WERI-Rb-1 (cell line): ENCODE data around the gene TMEM126B.
A peak's percentile ranks its signal among the peaks of the same experiment; 100 is the strongest.
"Not testable (repeated sequence)": the region's sequence is repeated elsewhere in the genome, so short reads cannot be mapped to it uniquely, and the experiment has no call there.

Experiments used
- DNase-seq: peaks from one replicate; pipeline ENCODE4 v3.0.0-alpha.2; 2020
- H3K27ac ChIP-seq: fragments of 250-450 bp; sonication (Bioruptor Pico); 2 replicates; pipeline ENCODE4 v1.5.1; 2020; ENCODE audit warnings: mild to moderate bottlenecking, moderate library complexity
- H3K27me3 ChIP-seq: fragments of 250-450 bp; sonication (Bioruptor Pico); 2 replicates; pipeline ENCODE4 v1.5.1; 2021; ENCODE audit warnings: mild to moderate bottlenecking, low read depth, moderate library complexity; ENCODE audit not compliant: insufficient read depth, severe bottlenecking
- H3K36me3 ChIP-seq: fragments of 250-450 bp; sonication (Bioruptor Pico); 2 replicates; pipeline ENCODE4 v1.5.1; 2020; ENCODE audit warnings: mild to moderate bottlenecking, moderate library complexity
- H3K4me3 ChIP-seq: 2 replicates; pipeline ENCODE4 v1.5.1; 2011; ENCODE audit warnings: low read depth, mild to moderate bottlenecking, control low read depth, low read length
- H3K9me3 ChIP-seq: fragments of 250-450 bp; sonication (Bioruptor Pico); 2 replicates; pipeline ENCODE4 v1.5.1; 2021; ENCODE audit warnings: mild to moderate bottlenecking, moderate library complexity; ENCODE audit not compliant: severe bottlenecking
- CTCF ChIP-seq: IDR thresholded peaks from 2 replicates; pipeline ENCODE4 v1.5.1; 2011; ENCODE audit warnings: low read depth, mild to moderate bottlenecking, control low read depth, inconsistent platforms, low read length

The TMEM126B gene

GRCh38 chr11:85663753-85664614 is 35.6 kb downstream of the TMEM126B start:
- Histone ChIP-seq H3K27me3 (no peaks in the 10 kb centered on the region), H3K9me3 (no peaks in the 10 kb centered on the region), H3K36me3 (peaks cover 56% of the 10 kb centered on the region), H3K27ac (peak overlapping the region; percentile 97), H3K4me3 (peak overlapping the region; percentile 99)
- TF ChIP-seq CTCF: peak; percentile 59
- DNase-seq: peak; percentile 80

GRCh38 chr11:85664615-85665481 is 36.5 kb downstream of the TMEM126B start, which contains the start of gene CREBZF:
CREBZF (minus strand) TSS chr11:85665129; CDS start chr11:85664875, 254 bp downstream.
- Histone ChIP-seq H3K36me3 (peaks cover 47% of the 10 kb centered on the region), H3K4me3 (peak within 1 kb of the TSS; percentile 99), H3K27ac (peak within 1 kb of the TSS; percentile 97), H3K27me3 (no peaks in the 10 kb centered on the region), H3K9me3 (no peaks in the 10 kb centered on the region)
- no peak for TF ChIP-seq CTCF
- peak; percentile 97 for DNase-seq

- H3K27ac ChIP-seq: no peak overlapping the region
- H3K36me3 ChIP-seq: peaks cover 38% of the 10 kb centered on the region
- no peak for TF ChIP-seq CTCF
- H3K9me3 ChIP-seq: no peaks in the 10 kb centered on the region
- no peaks in the 10 kb centered on the region for H3K27me3 ChIP-seq
- no peak for DNase-seq
- H3K4me3 ChIP-seq: no peak overlapping the region; the same call in 1 of the 2 replicates
Measured at GRCh38 chr11:85665733-85666132, 37.3 kb downstream of the TMEM126B start.

GRCh38 chr11:85666687-85667086 is 38.3 kb downstream of the TMEM126B start:
- no peak for DNase-seq
- TF ChIP-seq CTCF: no peak
- no peak overlapping the region for H3K4me3 ChIP-seq
- no peak overlapping the region for H3K27ac ChIP-seq
- H3K36me3 ChIP-seq: peaks cover 29% of the 10 kb centered on the region
- H3K27me3 ChIP-seq: no peaks in the 10 kb centered on the region
- H3K9me3 ChIP-seq: peaks cover 2% of the 10 kb centered on the region

- peaks cover 2% of the 10 kb centered on the region for H3K9me3 ChIP-seq
- H3K4me3 ChIP-seq: no peak overlapping the region
- no peak for TF ChIP-seq CTCF
- DNase-seq: no peak
- H3K27ac ChIP-seq: no peak overlapping the region
- no peaks in the 10 kb centered on the region for H3K27me3 ChIP-seq
- H3K36me3 ChIP-seq: peaks cover 16% of the 10 kb centered on the region
Measured at GRCh38 chr11:85668157-85668556, 39.8 kb downstream of the TMEM126B start.

- DNase-seq, H3K27ac ChIP-seq, H3K4me3 ChIP-seq: not testable (repeated sequence)
Measured at GRCh38 chr11:85670949-85671663, 42.7 kb downstream of the TMEM126B start.

More at GRCh38 chr11:85670949-85671663, 42.7 kb downstream of the TMEM126B start:
- H3K27me3 ChIP-seq, H3K36me3 ChIP-seq, H3K9me3 ChIP-seq: not testable (repeated sequence)
